Panc1 (cell line): ENCODE data around the gene FRMD1. TPM values are rescaled to one million over a fixed set of nuclear protein-coding genes. Genes with fewer than 3 reads are reported as not detected.

Experiments used
- ATAC-seq: fragments of 200-7000 bp; cut with Tn5 transposase; 2 replicates; pipeline ENCODE4 v1.9.1; 2020; ENCODE audit warnings: mild to moderate bottlenecking, moderate library complexity
- BruUV-seq: library from RNA; stranded (reverse); fragments of 400-500 nt; replicated peaks from 2 replicates; lab custom pipeline; 2021; lab: Mats Ljungman, UMichigan
- CTCF ChIA-PET: fragments of 300-600 bp; sonication (Branson Sonifier 250); formaldehyde crosslinking; loops from one replicate; lab custom pipeline; 2022; ENCODE audit warnings: antibody characterized with exemption; lab: Charles Lee
- POLR2A ChIA-PET: fragments of 300-600 bp; sonication (Branson Sonifier 250); formaldehyde crosslinking; loops from one replicate; lab custom pipeline; 2022; ENCODE audit warnings: antibody characterized with exemption; lab: Charles Lee
- DNase-seq: peaks from one replicate; pipeline ENCODE4 v3.0.0-alpha.2; 2010; ENCODE audit warnings: low read depth, low spot score
- H3K27ac ChIP-seq: 2 replicates; pipeline ENCODE4 v1.5.1; 2011; ENCODE audit warnings: mild to moderate bottlenecking, low read length, inconsistent platforms
- H3K27me3 ChIP-seq: fragments of 200-500 bp; sonication (Bioruptor generic); 2 replicates; pipeline ENCODE4 v1.6.0; 2014; ENCODE audit warnings: low read length, inconsistent platforms; ENCODE audit not compliant: control insufficient read depth, insufficient read depth
- H3K36me3 ChIP-seq: fragments of 200-500 bp; sonication (Bioruptor generic); 2 replicates; pipeline ENCODE4 v1.5.1; 2014; ENCODE audit warnings: inconsistent platforms, mild to moderate bottlenecking, low read length, moderate library complexity; ENCODE audit not compliant: control insufficient read depth, insufficient read depth
- H3K4me1 ChIP-seq: 2 replicates; pipeline ENCODE4 v1.5.1; 2011; ENCODE audit warnings: inconsistent platforms, mild to moderate bottlenecking, low read length, moderate library complexity; ENCODE audit not compliant: control insufficient read depth, insufficient read depth
- H3K4me3 ChIP-seq, 2 experiments: 2 replicates each; pipeline ENCODE4 v1.5.1; 2011 to 2012; ENCODE audit warnings: low read depth in 2 of 2, low read length in 2 of 2, mild to moderate bottlenecking in 2 of 2, inconsistent platforms in 1 of 2, moderate library complexity in 1 of 2
- H3K9me3 ChIP-seq: fragments of 200-500 bp; sonication (Bioruptor generic); 2 replicates; pipeline ENCODE4 v1.5.1; 2014; ENCODE audit warnings: low read depth, mild to moderate bottlenecking, inconsistent platforms, low read length, moderate library complexity; ENCODE audit not compliant: control insufficient read depth, insufficient read depth
- POLR2AphosphoS5 ChIP-seq: IDR thresholded peaks from 2 replicates; pipeline ENCODE4 v1.6.1; 2012; ENCODE audit warnings: mild to moderate bottlenecking, low read depth, low read length, moderate library complexity
- SIN3A ChIP-seq: IDR thresholded peaks from 2 replicates; pipeline ENCODE4 v1.6.1; 2012; ENCODE audit warnings: low read depth, mild to moderate bottlenecking, low read length, moderate library complexity, borderline replicate concordance; ENCODE audit not compliant: insufficient read depth
- TCF7L2 ChIP-seq: IDR thresholded peaks from 2 replicates; pipeline ENCODE4 v1.6.1; 2011; ENCODE audit warnings: mild to moderate bottlenecking, low read depth, low read length, inconsistent platforms
- in situ Hi-C: cut with HindIII; loops from 2 replicates; pipeline ENCODE4 v1.10.0; 2016; ENCODE audit warnings: low sequenced_read_pairs, low pct_unique_long_range_greater_than_20kb
- intact Hi-C: fragments of 100-400 bp; cut with micrococcal nuclease; formaldehyde crosslinking; loops from one replicate; pipeline ENCODE4 v1.10.0; 2022; ENCODE audit not compliant: unreplicated experiment
- total RNA-seq: library from RNA; stranded (reverse); gene quantifications from one replicate; pipeline ENCODE4 v1.2.1, GENCODE V29; 2021; ENCODE audit not compliant: unreplicated experiment
- TF ChIP-seq, protein P1 (sequence below), 2 experiments: IDR thresholded peaks; 2 replicates each; pipeline ENCODE4 v1.6.1; 2011 to 2012; ENCODE audit warnings: low read depth in 2 of 2, control low read depth in 1 of 2, low read length in 1 of 2, mild to moderate bottlenecking in 1 of 2, moderate library complexity in 1 of 2; ENCODE audit not compliant: insufficient read depth in 1 of 2
- TF ChIP-seq, protein P2 (sequence below): fragments of 450-650 bp; IDR thresholded peaks from 2 replicates; pipeline ENCODE4 v1.5.1; 2017; ENCODE audit warnings: mild to moderate bottlenecking

FRMD1 gene
- total RNA-seq, 1 experiment from 2014 or later: 0.15 TPM

DNA sequence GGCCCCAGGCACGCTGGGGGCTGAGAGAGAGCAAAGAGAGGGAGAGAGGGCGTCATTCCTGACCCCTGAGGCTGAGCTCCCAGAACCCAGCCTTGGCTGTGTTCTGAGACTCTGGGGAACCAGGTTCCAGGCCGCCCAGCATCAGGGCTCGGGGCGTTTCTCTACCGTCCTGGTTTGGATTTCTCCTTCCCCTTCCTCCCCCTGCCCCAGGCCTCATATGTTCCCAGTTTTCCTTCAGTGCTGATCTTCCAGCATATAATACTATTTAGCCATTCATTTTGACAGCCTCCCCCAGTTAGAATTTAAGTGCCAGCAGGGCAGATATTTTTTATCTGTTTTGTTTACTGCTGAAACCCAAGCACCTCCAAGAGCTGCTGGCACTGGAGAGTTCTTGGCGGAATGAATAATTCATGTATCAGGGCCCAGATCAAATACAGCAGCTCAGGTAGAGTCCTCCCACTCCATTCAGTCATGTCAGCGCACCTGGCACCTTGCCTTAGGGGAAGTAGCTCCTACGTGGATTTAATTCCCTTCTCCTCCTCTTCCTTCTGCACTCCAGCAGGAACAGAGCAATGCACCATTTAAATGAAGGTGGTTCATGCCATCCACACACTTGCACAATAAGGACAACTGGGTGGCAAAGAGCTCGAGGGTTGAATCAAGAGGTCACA is 23.4 kb upstream of the FRMD1 start:
- POLR2A ChIA-PET: no interaction called here
- Histone ChIP-seq H3K27ac (no peak overlapping the region), H3K27me3 (no peaks in the 10 kb centered on the region), H3K36me3 (no peaks in the 10 kb centered on the region), H3K4me1 (no peaks in the 10 kb centered on the region), H3K9me3 (no peaks in the 10 kb centered on the region), H3K4me3 (no peak overlapping the region)
- ATAC-seq: no peak
- CTCF ChIA-PET: no interaction called here
- TF ChIP-seq, protein P1, sequence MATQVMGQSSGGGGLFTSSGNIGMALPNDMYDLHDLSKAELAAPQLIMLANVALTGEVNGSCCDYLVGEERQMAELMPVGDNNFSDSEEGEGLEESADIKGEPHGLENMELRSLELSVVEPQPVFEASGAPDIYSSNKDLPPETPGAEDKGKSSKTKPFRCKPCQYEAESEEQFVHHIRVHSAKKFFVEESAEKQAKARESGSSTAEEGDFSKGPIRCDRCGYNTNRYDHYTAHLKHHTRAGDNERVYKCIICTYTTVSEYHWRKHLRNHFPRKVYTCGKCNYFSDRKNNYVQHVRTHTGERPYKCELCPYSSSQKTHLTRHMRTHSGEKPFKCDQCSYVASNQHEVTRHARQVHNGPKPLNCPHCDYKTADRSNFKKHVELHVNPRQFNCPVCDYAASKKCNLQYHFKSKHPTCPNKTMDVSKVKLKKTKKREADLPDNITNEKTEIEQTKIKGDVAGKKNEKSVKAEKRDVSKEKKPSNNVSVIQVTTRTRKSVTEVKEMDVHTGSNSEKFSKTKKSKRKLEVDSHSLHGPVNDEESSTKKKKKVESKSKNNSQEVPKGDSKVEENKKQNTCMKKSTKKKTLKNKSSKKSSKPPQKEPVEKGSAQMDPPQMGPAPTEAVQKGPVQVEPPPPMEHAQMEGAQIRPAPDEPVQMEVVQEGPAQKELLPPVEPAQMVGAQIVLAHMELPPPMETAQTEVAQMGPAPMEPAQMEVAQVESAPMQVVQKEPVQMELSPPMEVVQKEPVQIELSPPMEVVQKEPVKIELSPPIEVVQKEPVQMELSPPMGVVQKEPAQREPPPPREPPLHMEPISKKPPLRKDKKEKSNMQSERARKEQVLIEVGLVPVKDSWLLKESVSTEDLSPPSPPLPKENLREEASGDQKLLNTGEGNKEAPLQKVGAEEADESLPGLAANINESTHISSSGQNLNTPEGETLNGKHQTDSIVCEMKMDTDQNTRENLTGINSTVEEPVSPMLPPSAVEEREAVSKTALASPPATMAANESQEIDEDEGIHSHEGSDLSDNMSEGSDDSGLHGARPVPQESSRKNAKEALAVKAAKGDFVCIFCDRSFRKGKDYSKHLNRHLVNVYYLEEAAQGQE (IDR thresholded peaks at IDR 0.05; ENCODE audit: insufficient read depth in 1 of 2, low read depth in 2 of 2, low read length in 1 of 2): no peak
- TF ChIP-seq, protein P2, sequence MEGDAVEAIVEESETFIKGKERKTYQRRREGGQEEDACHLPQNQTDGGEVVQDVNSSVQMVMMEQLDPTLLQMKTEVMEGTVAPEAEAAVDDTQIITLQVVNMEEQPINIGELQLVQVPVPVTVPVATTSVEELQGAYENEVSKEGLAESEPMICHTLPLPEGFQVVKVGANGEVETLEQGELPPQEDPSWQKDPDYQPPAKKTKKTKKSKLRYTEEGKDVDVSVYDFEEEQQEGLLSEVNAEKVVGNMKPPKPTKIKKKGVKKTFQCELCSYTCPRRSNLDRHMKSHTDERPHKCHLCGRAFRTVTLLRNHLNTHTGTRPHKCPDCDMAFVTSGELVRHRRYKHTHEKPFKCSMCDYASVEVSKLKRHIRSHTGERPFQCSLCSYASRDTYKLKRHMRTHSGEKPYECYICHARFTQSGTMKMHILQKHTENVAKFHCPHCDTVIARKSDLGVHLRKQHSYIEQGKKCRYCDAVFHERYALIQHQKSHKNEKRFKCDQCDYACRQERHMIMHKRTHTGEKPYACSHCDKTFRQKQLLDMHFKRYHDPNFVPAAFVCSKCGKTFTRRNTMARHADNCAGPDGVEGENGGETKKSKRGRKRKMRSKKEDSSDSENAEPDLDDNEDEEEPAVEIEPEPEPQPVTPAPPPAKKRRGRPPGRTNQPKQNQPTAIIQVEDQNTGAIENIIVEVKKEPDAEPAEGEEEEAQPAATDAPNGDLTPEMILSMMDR: no peak
- TF ChIP-seq POLR2AphosphoS5: no peak
- no peak for TF ChIP-seq SIN3A
- no peak for TF ChIP-seq TCF7L2
- in situ Hi-C loops: no loop called here
- no TSS peak for BruUV-seq
- intact Hi-C loops: no loop called here
- no peak for DNase-seq

DNA sequence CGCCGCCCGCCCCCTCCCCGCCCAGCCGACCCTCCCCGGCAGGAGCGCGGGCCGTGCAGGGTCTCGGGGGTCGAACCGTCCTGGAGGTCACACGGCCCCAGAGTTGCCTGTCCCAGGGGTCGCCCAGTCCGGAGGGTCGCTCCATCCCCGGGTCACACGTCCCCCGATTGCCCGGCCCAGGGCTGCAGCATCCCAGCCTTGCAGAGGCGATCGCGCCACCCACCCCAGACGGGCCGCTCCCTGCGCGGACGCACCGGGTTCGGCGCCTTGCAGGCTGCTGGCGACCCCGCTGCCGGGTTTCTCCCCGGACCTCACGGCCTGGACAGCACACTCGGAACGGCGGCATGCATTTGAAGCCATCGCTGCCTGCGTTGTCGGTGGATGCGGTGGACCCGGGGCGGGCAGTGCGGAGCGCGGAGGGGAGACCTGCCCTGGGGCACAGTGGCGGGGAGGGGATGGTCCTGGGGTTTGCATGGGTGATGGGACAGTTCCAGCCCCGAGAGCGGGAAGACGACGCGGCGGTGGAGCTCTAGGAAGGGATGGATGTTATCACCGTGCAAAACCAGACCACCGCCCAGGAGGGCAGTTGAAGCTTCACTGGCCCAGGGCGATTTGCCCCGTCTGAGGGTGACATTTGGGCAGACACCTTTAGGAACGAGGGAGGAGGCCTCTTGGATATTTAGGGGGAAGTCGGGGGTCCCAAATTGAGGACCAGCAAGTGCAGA is 22.7 kb upstream of the FRMD1 start:
- Histone ChIP-seq H3K27ac (no peak overlapping the region), H3K36me3 (no peaks in the 10 kb centered on the region), H3K4me3 (no peak overlapping the region), H3K9me3 (no peaks in the 10 kb centered on the region), H3K4me1 (no peaks in the 10 kb centered on the region), H3K27me3 (no peaks in the 10 kb centered on the region)
- intact Hi-C loops: no loop called here
- in situ Hi-C loops: no loop called here
- ChIA-PET POLR2A (no interaction called here), CTCF (no interaction called here)
- BruUV-seq: no TSS peak
- no peak for DNase-seq
- no peak for ATAC-seq
- TF ChIP-seq SIN3A (no peak), TCF7L2 (no peak), POLR2AphosphoS5 (no peak)
- TF ChIP-seq, protein P2: no peak
- TF ChIP-seq, protein P1 (IDR thresholded peaks at IDR 0.05; ENCODE audit: insufficient read depth in 1 of 2, low read depth in 2 of 2, low read length in 1 of 2): no peak
